GM21737 (cell line): Measurements from ENCODE around the gene MS4A6E.
"Not testable (repeated sequence)": the region's sequence is repeated elsewhere in the genome, so short reads cannot be mapped to it uniquely, and the experiment has no call there.

Source experiments
- ATAC-seq: cut with Tn5 transposase; IDR thresholded peaks from one replicate; pipeline ENCODE4 v1.9.1; 2021; ENCODE audit warnings: mild to moderate bottlenecking, moderate library complexity; ENCODE audit not compliant: unreplicated experiment

MS4A6E gene

DNA sequence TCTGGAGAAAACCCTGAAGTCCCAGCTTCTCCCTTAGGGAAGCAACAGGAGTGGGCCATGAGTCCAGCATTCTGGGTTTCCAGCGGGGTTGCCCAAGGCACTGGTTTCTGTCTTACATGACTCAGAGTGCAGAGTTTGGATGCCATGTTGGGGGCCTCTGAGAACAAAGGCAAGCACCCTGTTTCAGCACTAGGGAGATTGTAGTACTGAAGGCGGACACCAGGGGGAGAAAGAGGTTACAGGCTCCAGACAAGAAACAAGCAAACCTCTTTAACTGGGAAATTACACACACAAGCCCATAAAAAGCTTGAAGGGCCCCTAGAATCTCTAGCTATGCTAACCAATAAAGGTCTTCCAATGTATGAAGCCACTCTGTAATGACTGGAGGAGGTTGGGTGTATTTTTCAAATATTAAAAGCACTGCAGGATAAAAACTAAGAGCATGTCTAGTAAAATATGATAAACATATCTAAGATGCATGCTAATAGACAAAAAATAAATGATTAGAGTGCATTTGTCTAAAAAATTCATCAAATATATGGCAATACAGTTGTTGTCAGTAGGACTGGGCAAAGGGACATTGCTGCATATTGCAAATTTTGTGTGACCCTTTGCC lies 7.1 kb downstream of the MS4A6E start:
- peak; percentile 59 for ATAC-seq

DNA sequence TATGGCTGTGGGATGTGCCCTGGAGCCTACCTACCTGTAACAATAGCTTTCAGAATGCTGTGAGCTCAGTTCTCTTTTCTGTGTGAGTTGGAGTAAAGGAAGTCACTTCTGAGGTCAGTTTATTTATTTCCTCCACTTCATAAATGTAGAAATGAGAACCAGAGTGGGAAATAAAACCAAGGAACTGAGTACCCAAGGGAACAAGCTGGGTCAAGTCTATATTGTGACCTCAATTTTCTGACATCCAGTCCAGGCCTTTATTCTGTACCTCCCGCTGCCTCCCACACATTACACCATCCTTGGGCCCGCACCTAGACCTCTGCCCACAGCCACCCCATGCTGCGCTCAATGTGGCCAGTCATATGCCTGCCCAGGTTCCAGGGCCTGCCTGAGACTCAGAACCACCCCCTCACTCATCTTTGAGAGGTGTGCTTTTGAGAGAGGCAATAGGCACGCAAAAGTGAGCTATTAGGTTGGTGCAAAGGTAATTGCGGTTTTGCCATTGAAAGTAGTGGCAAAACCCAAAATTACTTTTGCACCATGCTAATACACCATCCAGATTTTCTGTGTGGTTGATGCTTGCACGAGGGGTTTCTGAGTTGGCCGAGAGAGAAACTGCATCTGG lies 9.8 kb downstream of the MS4A6E start:
- ATAC-seq = no peak

DNA sequence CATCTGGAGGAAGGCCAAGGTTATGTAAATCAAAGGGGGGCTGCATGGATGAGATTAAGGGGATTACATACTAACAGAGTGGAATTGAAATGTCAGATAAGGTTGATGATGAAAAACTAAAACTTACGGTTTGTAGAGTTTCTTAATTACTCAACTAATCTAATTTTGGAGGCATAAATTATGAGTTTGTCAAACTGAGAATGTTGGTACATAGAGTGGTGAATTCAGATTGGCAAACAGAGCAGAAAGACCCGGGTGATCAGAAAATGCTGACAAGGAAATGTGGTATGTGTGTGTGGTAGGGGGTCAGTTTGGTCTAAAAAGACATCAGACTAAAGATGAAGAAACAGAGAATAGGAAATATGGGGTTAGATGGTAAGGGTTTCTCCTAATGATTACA lies 11.0 kb downstream of the MS4A6E start:
- no peak for ATAC-seq

DNA sequence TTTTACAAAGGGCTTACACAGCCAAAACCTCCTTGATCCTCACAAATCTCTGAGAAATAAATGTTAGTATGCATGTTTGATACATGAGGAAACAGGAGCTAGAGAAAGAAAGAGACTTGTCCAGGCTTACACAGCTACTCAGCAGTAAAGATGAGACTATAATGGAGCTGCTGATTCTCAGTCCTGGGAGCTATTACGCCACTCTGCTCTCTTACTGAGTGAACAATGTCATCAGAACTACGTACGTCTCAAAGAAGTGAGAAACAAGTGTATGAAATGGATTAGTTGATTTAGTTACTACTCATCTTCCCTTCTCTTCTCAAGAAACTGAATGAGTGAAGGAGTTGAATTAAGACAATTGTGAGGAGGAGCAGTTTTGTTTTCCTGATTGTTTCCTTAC lies 12.3 kb downstream of the MS4A6E start:
- no peak for ATAC-seq

DNA sequence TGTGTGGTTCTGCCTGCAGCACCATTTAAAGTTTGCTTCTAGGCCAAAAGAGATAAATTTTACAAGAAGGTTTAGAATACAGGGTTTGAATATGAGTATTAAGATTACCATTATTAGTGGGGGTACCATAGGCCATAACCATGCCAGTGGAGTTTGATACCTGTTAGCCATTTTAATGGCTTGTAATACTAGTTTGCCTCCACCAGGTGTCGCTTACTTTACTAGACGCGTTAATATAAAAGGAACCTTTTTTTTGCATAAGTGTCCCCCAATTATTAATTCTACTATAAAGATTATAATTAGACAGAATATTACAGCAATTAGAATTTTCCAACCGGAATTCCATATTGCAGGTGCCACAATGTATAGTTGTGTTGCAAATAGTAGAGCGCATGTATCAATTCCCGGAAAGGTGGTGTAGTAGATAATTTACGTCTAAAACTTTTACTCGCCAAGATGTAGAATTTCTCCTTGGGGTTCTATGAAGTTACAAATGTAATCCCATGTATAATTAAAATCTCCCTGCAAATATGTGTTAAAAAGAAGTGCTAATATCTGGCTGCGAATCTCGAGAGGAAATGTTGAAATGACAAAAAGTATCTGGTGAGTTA lies 16.1 kb downstream of the MS4A6E start:
- no peak for ATAC-seq

DNA sequence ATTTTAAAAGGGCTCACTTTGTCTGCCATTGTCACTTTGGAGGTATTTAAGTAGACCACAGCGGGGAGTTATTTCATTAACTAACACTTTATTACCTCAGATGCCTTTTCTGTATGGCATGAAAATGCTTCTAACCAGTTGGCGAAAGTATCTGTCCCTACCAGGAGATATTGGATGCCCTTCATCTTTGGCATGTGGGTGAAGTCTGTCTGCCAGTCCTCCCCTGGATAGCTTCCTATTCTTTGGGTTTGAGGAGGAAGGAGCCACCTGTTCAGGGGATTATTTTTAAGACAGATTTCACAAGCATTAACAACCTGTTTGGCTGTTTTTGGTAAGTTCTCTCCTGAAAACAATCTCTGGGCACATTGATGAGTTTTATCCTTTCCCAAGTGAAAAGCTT lies 17.1 kb downstream of the MS4A6E start:
- ATAC-seq = no peak

DNA sequence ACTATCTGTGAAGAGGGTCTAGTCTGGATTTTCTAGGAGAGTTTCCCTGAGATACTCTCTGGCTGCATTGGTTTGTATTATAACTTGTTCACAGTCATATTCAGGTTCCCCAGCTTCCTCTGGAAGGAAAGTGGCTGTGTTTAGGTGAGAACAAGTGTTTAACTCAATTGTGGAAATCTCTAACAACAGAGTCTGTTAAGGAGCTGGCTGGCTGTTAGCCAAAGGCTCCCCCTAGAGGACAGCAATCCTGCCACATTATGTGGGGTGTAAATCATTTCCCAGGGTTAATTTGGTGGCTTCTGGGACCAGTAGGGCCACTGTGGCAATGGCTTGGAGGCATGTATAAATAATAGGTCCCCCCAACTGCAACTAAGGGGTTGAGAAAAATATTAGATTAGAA lies 18.4 kb downstream of the MS4A6E start:
- ATAC-seq = no peak

DNA sequence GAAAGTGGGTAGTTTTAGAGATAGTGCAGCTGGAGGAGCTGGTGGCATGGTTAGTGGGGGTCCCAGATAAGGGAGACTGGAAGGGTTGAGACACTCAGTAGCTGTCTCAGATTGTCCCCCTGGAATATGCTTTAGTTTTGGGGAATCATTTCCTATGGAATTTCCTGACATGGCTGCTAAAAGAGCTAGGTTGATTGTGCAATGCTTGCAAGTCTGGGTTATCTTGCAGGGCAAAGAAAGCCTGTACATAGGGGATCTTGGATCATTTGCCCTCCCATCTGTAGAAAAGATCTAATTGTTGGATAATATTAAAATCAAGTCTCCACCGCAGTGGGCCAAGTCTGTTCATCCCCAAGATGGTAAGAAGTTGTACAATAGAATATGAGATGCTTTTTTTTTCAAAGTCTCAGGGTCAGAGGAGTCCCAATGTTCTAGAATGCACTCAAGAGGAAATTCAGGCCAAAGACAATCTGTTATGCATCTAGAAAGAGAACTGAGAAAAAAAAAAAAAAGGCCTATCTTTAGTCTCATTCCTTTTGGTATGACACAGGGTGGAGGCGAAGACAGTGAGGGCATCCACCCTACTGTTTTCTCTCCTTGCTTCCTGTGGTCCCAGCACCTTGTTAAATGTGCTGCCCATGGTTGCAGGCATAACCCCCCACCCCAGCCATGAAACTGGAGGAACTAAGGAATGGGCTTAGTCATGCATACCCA lies 20.2 kb downstream of the MS4A6E start:
- ATAC-seq = no peak

DNA sequence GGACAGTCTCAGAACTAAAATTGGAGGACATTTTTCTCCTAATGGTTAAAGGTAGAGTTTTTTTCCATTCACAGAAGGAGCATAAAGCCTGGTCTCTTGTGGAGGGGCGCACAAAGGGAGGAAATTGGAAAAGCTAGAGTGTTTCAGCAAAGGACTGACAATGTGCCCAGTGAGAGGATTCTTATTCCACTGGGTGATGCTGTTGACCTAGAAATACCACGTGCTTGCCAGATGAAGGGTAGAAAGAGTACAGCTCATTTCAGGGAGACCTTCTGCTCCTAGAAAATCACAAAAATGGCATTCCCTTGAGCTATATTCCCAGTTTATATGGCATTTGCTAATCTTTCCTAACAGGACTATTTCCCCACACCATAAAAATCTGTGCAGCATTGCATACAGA lies 21.1 kb downstream of the MS4A6E start:
- ATAC-seq = no peak

DNA sequence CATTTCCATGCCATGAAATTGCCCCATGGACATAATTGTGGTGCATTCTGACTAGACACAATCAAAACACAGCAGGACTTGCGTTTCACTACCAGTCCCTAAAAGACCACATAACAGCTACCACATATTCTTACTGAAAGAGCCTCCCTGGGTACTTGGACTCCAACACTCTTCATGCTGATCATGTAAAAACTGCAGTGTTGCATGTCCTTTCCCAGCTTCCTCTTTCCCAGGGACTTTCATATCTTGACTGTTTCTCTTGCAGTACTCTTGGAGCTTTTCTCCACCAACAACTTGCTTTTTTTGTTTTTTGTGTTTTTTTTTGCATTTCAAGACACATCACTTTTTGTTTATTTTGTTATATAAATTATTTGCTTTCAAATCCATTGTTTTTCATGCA lies 22.9 kb downstream of the MS4A6E start:
- no peak for ATAC-seq

DNA sequence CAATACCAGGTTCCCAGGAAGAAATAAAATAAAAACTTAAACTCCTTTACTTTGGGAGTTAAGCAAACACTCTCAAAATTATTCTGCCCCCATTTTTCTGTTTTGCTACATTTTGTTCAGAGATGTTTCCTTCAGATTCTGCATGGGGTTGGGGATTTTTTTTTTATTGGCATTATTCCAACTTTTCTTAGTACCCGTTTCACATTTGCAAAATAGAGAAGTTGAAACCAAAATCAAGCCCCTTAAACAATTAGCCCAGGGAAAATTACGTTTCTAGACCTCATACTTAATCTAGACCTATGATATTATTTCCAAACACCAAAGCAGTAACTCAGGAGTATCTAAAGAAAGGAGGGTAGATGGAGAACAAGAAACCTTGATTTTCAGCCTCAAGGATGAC lies 30.7 kb downstream of the MS4A6E start:
- no peak for ATAC-seq

DNA sequence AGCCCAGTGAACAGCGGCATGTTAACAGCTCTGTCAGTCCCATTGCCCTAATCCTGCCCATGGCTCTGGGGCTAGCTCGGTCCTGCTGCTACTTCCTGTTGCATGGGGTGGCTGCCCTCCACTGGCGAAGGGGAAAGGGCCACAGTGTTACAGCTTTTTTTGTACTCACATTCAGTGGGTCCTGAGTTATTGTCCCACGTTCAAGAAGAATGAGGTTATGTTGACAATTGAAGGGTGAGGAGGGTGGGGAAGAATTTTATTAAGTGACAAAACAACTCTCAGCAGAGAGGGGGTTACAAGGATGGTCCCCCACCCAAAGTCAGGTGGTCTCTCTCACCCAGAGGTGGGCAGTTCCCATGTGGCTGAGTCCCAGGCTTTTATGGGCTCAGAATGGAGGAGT lies 33.6 kb downstream of the MS4A6E start:
- no peak for ATAC-seq

DNA sequence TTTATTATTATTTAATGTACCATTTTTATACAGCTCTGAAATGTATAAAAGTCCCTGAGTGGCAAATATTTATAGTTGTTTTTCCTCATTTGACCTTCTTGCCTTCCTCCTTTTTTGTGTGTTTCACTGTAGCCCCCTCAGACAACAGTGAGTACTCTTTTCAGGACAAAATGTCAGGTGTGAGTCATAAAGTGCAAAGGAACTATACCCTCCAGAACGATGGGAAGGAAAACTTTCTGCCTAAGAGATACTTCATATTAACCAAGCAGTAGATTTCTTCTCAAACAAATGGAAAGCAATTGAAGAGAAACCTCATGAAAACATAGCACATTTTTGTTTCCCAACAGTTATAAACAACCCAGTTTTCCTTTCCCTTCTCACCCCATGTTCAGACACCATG lies 35.2 kb downstream of the MS4A6E start:
- ATAC-seq = no peak

DNA sequence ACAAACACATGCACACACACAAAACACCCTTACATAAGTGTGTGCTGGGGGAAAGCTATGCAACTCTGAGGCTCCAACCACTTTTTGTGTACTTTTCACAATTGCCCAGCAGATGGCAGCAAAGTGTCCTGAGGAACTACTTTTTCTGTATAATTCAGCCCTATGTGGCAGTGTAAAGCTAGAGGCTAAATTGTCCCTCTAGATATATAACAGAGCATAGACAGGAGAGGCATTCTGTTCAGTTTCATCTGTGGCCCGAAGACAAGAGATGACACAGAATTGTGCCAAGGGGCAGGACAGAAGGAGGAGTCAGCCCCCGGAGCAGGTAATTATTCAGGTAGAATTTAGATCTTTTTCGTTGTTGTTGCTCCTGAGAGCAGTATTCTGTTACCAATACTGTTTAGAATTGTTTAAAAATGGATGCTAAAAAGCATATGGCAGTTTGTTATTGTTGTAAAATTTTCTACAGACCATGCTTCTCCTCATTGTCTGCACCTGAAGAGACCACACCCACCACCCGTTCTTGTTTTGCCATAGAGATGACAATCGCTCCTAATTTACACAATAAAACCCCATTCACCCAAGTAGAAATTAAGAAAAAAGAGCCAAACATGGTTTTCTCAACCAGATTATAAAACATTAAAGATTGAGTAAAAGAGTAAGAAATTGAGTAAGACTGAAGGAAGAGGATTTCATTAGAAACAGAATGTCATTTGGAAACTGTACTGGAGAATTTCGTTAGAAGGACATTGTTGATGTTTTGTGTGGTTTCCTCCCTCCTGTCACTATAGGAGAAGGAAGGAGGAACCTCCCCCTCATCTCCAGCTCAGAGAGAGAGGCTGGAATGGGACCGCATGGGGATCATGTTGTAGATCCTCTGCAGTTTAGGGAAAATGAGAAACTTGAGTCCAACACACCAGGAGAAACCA lies 36.8 kb downstream of the MS4A6E start:
- ATAC-seq = peak; percentile 49

DNA sequence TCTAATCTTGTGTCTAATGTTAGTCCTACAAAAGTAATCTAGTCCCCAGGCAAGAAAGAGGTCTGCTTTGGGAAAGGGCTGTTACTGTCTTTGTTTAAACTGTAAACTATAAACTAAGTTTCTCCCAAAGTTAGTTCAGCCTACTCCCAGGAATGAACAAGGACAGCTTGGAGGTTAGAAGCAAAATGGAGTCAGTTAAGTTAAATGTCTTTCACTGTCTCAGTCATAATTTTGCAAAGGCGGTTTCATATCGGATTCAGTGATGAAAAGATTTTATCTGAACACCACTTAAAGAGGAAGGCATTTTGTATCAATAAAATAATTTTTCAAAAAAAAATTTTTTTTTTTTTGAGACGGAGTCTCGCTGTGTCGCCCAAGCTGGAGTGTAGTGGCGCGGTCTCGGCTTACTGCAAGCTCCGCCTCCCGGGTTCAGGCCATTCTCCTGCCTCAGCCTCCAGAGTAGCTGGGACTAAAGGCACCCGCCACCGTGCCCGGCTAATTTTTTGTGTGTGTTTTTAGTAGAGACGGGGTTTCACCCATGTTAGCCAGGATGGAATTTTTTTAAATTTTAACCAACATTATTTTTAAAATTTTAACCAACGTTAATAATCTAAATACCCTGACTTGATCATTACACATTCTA lies 39.3 kb downstream of the MS4A6E start:
- not testable (repeated sequence) for ATAC-seq

DNA sequence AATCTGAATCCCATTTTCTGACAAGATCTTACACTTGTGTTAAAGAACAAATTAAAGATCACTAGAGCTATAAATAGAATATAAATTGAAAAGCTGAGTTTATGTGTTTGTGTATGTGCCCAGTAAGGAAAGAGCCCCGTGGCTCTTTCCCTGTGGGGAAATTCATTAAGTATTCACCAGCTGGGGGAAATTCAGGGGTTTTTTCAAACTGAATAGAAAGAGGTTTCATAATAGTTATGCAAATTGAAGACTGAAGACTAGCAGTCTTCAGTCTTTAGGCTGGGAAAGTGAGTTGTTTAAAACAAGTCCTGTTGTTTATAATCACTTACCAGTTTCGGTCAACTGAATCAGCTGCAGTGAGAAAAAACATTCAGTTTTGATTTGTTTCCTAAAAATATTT lies 40.0 kb downstream of the MS4A6E start:
- ATAC-seq = peak; percentile 66

DNA sequence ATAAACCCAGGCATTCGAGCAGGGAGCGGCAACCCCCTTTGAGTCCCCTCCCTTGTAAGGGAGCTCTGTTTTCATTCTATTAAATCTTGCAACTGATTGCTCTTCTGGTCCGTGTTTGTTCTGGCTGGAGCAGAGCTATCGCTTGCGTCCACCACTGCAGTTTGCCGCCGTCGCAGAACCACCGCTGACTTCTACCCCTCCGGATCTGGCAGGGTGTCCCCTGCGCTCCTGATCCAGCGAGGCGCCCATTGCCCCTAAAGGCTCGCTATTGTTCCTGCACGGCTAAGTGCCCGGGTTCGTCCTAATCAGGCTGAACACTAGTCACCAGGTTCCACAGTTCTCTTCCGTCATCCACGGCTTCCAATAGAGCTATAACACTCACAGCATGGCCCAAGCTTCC lies 40.8 kb downstream of the MS4A6E start:
- no peak for ATAC-seq

DNA sequence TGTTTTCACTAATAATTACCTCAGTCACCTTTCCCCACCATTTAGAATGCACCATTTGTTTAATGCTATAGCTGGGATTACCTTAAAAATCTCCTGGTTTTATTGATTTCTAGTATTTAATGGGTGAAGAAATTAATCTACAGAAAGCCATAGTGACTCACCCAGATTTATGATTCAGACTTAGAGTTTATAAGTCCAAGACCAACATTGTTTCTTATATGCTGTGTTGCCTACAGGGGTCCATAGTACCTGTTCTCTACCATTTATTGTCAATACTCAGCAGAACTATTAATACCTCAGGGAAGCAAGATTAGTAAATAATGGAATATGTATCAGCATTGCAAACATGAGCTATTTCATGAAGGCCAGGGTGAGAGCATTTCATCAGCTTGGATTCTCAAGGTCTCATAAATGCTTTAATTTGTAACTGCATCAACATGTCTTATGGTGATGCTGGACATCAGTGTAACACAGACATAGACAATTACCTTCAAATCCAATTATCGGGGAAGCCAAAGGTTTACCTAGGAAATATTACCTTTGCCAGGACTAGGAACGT lies 43.3 kb downstream of the MS4A6E start:
- ATAC-seq = no peak

DNA sequence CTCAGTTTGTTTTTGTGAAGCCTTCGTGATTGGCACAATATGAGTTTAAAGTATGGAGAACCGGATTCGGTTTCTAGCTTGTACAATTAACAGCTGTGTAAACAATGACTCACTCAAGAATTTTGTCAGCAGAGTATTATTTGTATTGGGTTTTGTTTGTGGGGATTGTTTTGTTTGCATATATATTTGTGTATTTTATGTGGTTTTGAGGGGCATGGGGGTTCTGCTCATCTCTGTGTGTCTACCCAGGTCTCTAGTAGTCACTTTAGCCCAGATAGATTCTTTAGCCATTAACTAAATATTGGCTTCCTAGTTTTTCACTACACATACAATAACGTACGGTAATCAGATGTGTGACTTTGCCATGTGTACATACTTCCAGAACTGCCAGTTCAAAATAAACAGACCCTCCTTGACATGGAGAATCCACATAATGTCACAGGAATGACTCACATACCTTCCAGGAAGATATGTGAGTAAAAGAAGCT lies 43.8 kb downstream of the MS4A6E start:
- no peak for ATAC-seq

DNA sequence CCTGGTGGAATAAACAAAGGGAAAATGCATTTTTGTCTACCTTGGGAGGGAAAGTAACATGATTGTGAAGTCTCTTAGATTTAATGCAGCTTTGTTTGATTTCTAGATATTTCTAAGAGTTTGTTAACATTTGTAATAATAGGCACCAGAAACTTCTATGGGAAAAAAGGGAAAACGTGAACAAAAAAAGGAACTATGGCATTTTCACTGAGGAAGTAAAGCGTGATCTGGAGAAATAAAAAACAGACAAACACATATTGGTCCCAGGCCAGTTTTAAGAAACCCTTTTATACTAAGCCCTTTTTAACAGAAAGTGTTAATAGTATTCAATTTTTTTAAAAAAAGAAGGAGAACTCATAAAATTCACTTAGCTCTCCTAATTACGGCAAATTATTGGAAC lies 44.3 kb downstream of the MS4A6E start:
- no peak for ATAC-seq
